ENCODE results near the gene CALCR.
"Not testable (repeated sequence)": the region's sequence is repeated elsewhere in the genome, so short reads cannot be mapped to it uniquely, and the experiment has no call there.

Gene CALCR

GRCh38 chr7:93559639-93560491 lies 14.7 kb downstream of the CALCR start:
- DNase-seq, result no peak

- DNase-seq, result no peak
These were observed 15.6 kb downstream of the CALCR start for GRCh38 chr7:93558705-93559614.

GRCh38 chr7:93551931-93552330 lies 22.6 kb downstream of the CALCR start:
- DNase-seq, result no peak

GRCh38 chr7:93551063-93551895 lies 23.2 kb downstream of the CALCR start:
- no peak for DNase-seq

GRCh38 chr7:93547716-93548115 lies 26.8 kb downstream of the CALCR start:
- no peak for DNase-seq

GRCh38 chr7:93544691-93545090 lies 29.8 kb downstream of the CALCR start:
- DNase-seq, result no peak

GRCh38 chr7:93538061-93538460 lies 36.5 kb downstream of the CALCR start:
- DNase-seq, result no peak

- no peak for DNase-seq
These were observed 38.9 kb downstream of the CALCR start for GRCh38 chr7:93535616-93536015.

- DNase-seq, result no peak
These were observed 43.8 kb downstream of the CALCR start for GRCh38 chr7:93530701-93531100.

- no peak for DNase-seq
These were observed 57.7 kb downstream of the CALCR start for GRCh38 chr7:93516834-93517233.

GRCh38 chr7:93515144-93515543 lies 59.4 kb downstream of the CALCR start:
- no peak for DNase-seq

GRCh38 chr7:93509303-93509702 lies 65.2 kb downstream of the CALCR start:
- no peak for DNase-seq

- no peak for DNase-seq
These were observed 71.4 kb downstream of the CALCR start for GRCh38 chr7:93503088-93503487.

GRCh38 chr7:93491860-93492259 lies 82.7 kb downstream of the CALCR start:
- DNase-seq, result not testable (repeated sequence)

GRCh38 chr7:93476491-93477344 lies 97.8 kb downstream of the CALCR start:
- no peak for DNase-seq

GRCh38 chr7:93475811-93476210 lies 98.7 kb downstream of the CALCR start:
- no peak for DNase-seq

GRCh38 chr7:93471456-93471855 lies 103.1 kb downstream of the CALCR start:
- DNase-seq, result no peak

GRCh38 chr7:93463764-93464163 lies 110.8 kb downstream of the CALCR start:
- no peak for DNase-seq

GRCh38 chr7:93461350-93461749 lies 113.2 kb downstream of the CALCR start:
- no peak for DNase-seq

- no peak for DNase-seq
These were observed 121.3 kb downstream of the CALCR start for GRCh38 chr7:93453262-93453661.

- DNase-seq, result no peak
These were observed 126.3 kb downstream of the CALCR start for GRCh38 chr7:93448176-93448575.

GRCh38 chr7:93447509-93447908 lies 127.0 kb downstream of the CALCR start:
- DNase-seq, result no peak
